ENCODE results near the gene THSD4.
"Not testable (repeated sequence)": the region's sequence is repeated elsewhere in the genome, so short reads cannot be mapped to it uniquely, and the experiment has no call there.

THSD4 gene

GRCh38 chr15:71232411-71232810 lies 117.1 kb downstream of the THSD4 start:
- DNase-seq, result no peak

DNA sequence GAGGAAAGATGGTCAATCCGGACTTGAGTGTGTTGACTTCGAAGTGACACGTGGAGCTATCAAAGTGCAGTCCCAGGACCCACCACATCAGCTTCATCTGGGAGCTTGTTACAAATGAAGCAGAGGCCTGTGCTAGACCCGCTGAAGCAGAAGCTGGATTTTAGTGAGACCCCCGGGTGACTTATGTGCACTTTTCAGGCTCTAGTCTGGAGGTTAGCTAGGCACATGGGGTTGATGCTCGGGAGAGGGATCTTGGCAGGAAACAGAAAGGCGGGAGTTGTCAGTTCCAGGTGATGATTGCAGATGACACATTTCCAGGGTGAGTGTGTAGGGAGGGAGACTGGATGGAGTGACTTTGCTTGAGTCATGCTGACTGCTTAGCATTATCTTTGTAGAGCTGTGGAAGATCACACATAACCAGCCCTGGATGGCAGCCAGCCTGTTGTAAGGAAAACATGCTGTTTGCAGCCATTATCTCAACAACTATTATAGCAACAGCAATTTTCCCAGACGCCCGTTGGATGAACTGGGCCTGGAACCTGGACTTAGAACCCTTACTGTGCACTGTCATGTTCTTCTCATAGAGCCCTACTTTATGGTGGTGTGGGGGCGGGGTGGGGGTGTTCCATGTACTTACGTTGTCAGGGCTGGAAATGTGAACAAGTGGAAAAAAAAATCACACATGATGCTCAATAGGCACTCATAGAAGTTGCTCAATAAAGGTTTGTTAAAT lies 122.4 kb downstream of the THSD4 start:
- no peak for DNase-seq

GRCh38 chr15:71238926-71239325 lies 123.7 kb downstream of the THSD4 start:
- DNase-seq, result no peak

DNA sequence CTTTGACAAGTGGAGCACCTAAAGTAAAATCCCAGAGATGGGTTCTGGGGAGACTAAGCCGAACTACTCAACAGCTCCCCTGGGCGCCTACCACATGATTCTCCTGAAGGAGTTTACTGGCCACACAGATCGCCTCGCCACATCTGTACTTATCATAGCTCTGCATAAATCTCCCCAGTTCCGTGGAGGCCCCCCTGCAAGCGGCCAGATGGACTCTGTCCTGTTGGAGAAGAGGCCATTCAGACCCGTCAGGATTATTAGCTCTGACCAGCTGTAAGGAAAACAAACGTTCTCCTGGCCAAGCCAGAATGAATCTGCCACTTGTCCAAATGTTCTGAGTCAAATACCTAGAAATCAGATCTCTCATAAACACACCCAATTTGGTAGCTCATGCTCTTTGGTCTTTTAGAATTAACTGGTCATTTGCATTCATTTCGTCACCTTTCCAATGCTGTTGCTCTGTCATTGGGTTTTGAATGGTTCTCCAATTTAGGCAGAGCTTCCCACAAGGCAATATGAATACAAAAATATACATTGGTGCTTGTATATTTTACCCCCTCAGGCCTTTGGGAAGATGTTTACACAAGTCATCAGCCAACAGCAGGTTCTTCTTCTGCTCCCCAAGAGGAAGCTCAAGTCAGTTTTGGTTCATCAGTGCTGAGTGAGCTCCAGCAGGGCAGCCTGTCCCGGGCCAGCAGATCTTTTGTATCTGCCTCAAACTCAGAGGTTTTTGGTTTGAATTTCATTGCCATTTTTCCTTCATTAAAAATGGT lies 124.5 kb downstream of the THSD4 start:
- no peak for DNase-seq

- DNase-seq, result no peak
Observed at GRCh38 chr15:71242292-71242691, 127.0 kb downstream of the THSD4 start.

GRCh38 chr15:71244250-71244649 lies 129.0 kb downstream of the THSD4 start:
- no peak for DNase-seq

- DNase-seq, result no peak
Observed at GRCh38 chr15:71245588-71245987, 130.3 kb downstream of the THSD4 start.

DNA sequence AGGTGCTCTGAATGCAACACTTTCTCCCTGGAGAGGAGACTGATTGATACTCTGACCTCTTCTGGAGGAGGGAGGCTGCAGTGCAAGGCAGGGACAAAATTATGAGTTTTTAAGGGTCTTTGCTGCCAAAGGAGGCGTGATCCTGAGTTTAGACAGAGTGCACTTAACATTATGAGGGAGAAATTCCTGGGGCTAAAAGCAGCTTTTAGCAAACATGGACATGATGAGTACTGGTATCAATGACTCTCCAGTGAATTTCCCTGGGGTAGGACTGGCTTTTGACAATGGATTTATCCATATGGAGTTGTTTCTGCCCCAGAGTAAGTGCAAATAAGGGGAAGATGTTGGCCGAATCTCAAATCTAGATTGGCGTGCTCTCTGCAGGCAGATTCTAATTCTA lies 133.1 kb downstream of the THSD4 start:
- no peak for DNase-seq

GRCh38 chr15:71249986-71250385 lies 134.7 kb downstream of the THSD4 start:
- DNase-seq, result no peak

- DNase-seq, result no peak
Observed at GRCh38 chr15:71250936-71251583, 135.8 kb downstream of the THSD4 start.

- no peak for DNase-seq
Observed at GRCh38 chr15:71251584-71252043, 136.3 kb downstream of the THSD4 start.

DNA sequence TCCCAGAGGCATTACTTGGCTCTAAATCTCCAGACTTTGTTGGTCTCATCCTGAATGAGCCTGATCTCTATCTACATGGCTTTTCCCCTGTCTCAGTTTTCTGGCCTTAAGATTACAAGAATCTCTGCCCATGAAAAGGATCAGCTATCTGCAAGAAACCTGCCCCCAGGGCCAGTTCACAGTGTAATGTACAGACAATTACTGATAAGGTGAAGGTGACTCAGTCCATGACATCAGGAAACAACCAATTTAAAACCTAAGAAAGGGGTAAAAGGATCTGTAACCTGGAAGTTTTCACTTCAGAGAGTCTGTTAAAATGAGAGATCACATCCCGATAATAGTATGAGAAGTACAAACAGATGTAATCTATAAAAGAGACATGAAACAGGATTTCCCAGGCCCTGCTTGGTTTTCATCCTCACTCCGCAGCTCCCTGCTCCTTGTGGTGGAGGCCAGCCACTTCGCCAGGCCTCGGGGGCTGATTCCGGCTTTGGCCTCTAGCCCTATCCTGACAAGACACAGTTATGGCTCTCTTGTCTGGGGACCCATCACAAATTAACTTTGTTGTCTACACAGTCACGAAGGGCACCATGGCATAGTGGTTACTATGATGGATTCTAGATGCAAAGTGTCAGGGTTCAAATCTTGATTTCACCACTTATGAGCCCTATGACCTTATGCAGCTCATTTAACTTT lies 136.9 kb downstream of the THSD4 start:
- DNase-seq, result no peak

DNA sequence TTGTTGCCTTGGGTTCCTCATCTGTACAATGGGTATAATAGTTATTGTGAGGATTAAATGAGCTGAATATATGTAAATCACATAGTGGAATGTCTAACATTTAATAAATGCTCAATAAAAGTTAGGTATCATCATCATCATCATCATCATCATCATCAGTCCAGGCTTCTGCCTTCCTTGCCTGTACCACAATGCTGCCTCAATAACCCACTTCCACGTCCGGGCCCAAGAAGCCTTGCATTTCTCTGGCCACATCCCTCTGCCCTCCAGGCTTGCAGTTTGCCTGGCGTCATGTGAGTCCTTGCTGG lies 137.4 kb downstream of the THSD4 start:
- DNase-seq, result no peak

DNA sequence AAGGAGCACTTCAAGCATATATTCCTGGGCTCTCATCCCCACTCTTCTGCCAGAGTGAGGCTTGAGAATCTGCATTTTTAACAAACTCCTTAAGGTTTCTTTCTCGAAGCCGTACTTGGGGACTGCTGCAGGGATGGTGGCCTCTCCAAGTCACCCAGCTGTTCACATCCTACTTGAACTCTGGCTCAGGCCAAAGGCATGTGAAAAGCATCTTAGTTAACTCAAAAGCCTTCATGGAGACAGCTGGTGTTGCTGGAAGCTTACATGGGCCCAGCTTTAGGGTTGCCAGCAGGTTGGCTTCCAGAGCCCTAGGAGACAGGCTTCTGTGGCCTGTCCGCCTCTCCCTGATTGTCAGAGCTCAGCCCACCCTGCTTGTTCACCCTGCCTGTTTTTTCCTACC lies 139.2 kb downstream of the THSD4 start:
- no peak for DNase-seq

DNA sequence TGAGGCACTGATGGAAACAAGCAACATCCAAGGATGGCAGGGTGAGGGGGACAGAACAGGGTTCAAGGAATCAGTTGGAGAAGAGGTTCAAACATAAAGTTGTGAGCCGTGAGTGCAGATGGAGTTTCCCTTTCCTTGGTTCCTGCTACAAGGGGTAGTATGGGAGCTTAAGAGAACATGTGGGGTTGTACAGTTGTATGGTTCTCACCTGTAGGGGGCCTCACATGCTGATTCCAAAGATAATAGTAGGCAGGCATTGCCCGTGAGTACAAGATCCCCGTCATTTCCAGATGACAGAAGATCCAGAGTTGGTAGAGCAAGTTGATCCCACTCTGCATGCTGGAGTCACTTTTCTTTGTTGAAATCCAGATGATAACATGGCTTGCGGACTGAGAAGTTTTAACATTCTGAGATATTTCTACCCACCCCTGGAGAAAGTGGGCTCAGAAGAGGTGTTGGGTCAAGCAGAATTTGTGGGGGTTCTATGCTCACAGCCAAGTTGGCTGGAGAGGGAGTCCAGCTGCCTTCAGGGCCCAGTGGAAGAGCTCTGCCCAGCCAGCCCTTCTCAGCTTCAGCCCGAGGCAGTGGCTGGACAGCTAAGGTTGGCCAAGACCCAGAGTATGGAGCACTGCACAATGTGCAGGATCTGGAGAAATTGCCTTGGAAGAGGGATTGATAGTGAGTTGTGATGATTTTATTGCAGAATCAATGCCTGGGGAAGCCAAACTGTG lies 141.8 kb downstream of the THSD4 start:
- no peak for DNase-seq

DNA sequence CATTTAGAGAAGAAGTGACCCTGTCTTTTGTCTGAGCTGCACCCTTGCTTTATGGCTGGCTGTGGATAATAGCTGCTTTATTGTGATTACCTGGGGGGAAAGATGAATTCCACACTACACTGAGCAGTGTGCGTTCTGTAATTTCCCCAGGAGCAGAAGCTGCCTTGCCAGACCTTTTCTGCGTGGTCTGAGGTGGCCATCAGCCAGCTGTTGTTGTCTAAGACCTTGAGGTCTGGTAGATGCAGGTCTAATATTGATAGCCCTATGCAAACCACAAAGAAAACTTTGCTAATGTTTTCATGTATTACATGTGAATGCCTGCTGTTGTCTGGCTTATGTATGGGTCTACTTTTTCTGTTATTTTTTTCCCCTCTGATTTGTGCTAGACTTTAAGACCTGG lies 144.6 kb downstream of the THSD4 start:
- DNase-seq, result no peak

GRCh38 chr15:71261418-71261817 lies 146.1 kb downstream of the THSD4 start:
- DNase-seq, result no peak

DNA sequence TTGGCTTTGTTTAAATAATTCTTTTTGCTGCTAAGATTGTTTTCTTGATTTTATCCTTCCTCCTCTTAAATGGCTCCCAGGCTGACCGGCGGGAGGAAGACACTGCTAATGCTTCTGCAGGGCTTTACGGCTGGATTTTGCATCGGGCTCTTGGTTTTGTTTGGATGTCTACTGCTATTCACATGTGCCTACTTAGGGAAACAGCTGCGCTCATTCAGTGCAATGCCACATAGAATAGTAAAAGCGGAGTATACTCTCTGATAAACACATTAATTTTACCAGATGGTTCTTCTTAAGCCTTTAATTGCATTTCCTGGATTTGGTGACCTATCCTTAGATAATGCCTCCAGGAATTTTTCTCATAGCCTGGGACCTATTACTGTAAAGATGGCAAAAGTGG lies 146.6 kb downstream of the THSD4 start:
- no peak for DNase-seq

GRCh38 chr15:71262599-71262998 lies 147.3 kb downstream of the THSD4 start:
- no peak for DNase-seq

DNA sequence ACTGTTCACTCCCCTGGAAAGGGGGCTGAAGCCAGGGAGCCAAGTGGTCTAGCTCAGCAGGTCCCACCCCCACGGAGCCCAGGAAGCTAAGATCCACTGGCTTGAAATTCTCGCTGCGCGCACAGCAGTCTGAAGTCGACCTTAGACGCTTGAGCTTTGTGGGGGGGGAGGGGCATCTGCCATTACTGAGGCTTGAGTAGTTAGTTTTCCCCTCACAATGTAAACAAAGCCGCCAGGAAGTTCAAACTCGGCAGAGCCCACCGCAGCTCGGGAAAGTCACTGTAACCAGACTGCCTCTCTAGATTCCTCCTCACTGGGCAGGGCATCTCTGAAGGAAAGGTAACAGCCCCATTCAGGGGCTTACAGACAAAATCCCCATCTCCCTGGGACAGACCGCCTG lies 150.3 kb downstream of the THSD4 start:
- DNase-seq, result not testable (repeated sequence)

- DNase-seq, result no peak
Observed at GRCh38 chr15:71271327-71271726, 156.1 kb downstream of the THSD4 start.

GRCh38 chr15:71272932-71273331 lies 157.7 kb downstream of the THSD4 start:
- no peak for DNase-seq

All from RPMI8226 (cell line).